GM21737 (cell line): ENCODE results near the gene TPPP2.

Experiments used
- ATAC-seq: cut with Tn5 transposase; IDR thresholded peaks from one replicate; pipeline ENCODE4 v1.9.1; 2021; ENCODE audit warnings: mild to moderate bottlenecking, moderate library complexity; ENCODE audit not compliant: unreplicated experiment

Gene TPPP2

DNA sequence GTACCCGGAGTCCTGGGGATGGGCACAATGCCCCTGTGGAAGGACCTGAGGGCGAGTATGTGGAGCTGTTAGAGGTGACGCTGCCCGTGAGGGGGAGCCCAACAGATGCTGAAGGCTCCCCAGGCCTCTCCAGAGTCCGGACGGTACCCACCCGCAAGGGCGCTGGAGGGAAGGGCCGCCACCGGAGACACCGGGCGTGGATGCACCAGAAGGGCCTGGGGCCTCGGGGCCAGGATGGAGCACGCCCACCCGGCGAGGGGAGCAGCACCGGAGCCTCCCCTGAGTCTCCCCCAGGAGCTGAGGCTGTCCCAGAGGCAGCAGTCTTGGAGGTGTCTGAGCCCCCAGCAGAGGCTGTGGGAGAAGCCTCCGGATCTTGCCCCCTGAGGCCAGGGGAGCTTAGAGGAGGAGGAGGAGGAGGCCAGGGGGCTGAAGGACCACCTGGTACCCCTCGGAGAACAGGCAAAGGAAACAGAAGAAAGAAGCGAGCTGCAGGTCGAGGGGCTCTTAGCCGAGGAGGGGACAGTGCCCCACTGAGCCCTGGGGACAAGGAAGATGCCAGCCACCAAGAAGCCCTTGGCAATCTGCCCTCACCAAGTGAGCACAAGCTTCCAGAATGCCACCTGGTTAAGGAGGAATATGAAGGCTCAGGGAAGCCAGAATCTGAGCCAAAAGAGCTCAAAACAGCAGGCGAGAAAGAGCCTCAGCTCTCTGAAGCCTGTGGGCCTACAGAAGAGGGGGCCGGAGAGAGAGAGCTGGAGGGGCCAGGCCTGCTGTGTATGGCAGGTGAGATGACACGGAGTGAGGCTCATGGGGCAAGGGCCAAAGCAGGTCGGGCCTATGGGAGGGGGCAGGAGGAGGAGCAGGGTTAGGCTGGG, 44.6 kb downstream of the TPPP2 start:
- no peak for ATAC-seq

DNA sequence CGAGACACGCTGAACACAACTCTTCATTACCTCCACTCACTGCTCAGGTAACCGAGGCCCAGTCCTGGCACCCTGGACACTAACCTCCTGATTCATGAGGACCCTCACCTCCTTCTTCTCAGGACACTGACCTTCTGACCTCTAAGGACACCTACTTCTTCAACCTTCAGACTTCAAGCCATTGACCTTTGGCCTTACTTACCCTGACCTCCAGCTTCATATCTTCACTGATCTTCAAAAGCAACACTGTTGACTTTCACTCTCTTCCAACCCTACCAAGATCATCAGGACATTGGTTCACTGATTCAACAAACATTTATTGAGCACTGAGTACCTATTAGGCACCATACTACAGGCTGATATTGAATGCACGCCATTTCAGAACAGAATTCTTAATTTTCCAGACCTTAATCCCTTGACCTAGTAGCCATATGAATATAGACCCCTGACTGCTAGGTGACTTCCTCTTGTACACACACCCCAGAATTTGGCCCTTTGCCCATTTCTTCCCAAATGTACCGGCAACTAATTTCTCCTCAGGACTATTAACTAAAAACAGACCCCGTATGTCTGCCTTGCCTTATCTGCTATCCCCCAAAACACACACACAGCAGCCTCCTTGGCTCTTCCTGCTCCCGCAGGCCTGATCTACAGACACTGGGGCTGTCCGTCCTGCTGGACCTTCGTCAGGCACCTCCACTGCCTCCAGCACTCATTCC, 45.9 kb downstream of the TPPP2 start:
- no peak for ATAC-seq

DNA sequence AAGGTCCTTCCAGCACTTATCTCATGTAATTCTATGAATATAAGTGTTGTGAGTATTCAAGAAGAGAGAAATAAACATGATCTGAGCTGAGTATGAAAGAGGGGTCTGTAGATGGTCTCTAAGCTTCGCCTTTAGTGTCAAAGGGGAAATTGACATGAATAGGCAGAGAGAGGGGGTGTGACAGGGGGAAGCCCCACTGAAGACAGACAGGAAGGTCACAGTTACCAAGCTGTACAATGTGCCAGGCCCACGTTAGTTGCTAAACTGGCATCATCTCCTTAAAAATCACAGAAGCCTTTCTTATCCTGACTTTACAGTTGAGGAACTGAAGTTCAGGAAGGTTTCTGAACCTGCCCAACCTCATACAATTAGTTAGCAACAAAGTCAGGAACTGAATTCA, 47.7 kb downstream of the TPPP2 start:
- ATAC-seq = no peak

DNA sequence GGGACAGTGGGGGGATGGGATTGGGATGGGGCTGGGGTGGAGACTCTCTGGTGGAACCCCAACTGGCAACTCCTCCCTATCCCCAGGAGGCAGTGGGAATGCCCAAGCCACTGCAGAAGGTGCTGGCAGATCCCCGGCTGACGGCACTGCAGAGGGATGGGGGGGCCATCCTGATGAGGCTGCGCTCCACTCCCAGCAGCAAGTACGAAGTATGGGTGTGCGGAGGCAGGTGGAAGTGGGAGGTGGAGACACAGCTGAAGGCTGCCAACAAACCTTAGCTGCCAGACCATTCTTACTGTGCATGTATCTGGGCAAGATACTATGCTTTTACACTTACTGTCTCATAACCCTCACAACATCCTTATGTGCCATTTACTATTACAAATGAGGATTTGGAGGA, 48.3 kb downstream of the TPPP2 start:
- ATAC-seq = no peak

DNA sequence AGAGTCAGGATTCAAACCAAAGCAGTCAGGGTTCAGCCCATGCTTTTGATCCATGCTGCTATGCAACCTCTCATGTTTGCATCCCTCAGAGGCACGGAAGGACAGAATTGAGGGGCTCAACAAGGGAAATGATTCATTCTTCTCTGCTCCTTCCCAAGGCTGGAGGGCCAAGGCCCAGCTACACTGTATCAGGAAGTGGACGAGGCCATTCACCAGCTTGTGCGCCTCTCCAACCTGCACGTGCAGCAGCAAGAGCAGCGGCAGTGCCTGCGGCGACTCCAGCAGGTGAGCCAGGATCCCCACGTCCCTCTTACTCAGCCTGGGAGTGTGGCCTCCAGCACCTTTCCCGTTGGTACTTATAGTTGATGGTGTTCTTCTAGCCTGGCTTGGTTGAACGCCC, 48.7 kb downstream of the TPPP2 start:
- no peak for ATAC-seq

DNA sequence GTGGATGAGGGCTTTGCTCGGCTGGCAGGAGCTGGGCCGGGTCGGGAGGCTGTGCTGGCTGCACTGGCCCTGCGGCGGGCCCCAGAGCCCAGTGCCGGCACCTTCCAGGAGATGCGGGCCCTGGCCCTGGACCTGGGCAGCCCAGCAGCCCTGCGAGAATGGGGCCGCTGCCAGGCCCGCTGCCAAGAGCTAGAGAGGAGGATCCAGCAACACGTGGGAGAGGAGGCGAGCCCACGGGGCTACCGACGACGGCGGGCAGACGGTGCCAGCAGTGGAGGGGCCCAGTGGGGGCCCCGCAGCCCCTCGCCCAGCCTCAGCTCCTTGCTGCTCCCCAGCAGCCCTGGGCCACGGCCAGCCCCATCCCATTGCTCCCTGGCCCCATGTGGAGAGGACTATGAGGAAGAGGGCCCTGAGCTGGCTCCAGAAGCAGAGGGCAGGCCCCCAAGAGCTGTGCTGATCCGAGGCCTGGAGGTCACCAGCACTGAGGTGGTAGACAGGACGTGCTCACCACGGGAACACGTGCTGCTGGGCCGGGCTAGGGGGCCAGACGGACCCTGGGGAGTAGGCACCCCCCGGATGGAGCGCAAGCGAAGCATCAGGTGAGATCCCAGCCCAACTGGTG, 51.6 kb downstream of the TPPP2 start:
- no peak for ATAC-seq
